GM12878 (cell line): Measurements from ENCODE around the gene PPIF. TPM values are rescaled to one million over a fixed set of nuclear protein-coding genes. Genes with fewer than 3 reads are reported as not detected.

Experiments used
- ATAC-seq: fragments of 200-7000 bp; cut with Tn5 transposase; 3 replicates; pipeline ENCODE4 v1.9.1; 2020; ENCODE audit warnings: mild to moderate bottlenecking, moderate library complexity
- BruUV-seq: library from RNA; stranded (reverse); fragments of 400-500 nt; replicated peaks from 2 replicates; lab custom pipeline; 2021; lab: Mats Ljungman, UMichigan
- CTCF ChIA-PET: fragments of 300-600 bp; sonication (Branson Sonifier 250); formaldehyde crosslinking; extraction: SDS; loops from one replicate; lab custom pipeline; 2021; ENCODE audit warnings: inconsistent platforms; lab: Yijun Ruan, JAX
- POLR2A ChIA-PET: fragments of 350-600 bp; formaldehyde crosslinking; extraction: SDS; loops from one replicate; lab custom pipeline; 2021; ENCODE audit warnings: inconsistent platforms; lab: Charles Lee
- RAD21 ChIA-PET: fragments of 300-600 bp; sonication (Branson Sonifier 250); formaldehyde crosslinking; loops from one replicate; lab custom pipeline; 2023; ENCODE audit warnings: antibody characterized with exemption; ENCODE audit not compliant: unreplicated experiment; lab: Charles Lee
- SMC1A ChIA-PET: fragments of 300-600 bp; sonication (Branson Sonifier 250); formaldehyde crosslinking; loops from one replicate; lab custom pipeline; 2023; ENCODE audit not compliant: unreplicated experiment, uncharacterized antibody; lab: Charles Lee
- DNase-seq: peaks from one replicate; pipeline ENCODE4 v3.0.0-alpha.2; 2011; ENCODE audit warnings: low read depth, low spot score
- FAIRE-seq: peaks from 3 replicates; lab custom pipeline; 2011; peaks lifted over from hg19 to GRCh38; lab: Jason Lieb, UNC
- H2AFZ ChIP-seq: 2 replicates; pipeline ENCODE4 v1.6.0; 2011; ENCODE audit warnings: low read depth, low read length, control low read depth; ENCODE audit not compliant: control insufficient read depth
- H3K27ac ChIP-seq: 2 replicates; pipeline ENCODE4 v1.5.1; 2011; ENCODE audit warnings: control low read depth; ENCODE audit not compliant: control insufficient read depth, insufficient read depth
- H3K27me3 ChIP-seq, 2 experiments: replicated peaks in 1 of 2; 2 replicates each; pipeline versions ENCODE4 v1.6.0 to v1.6.1; 2011; ENCODE audit warnings: low read length in 1 of 2; ENCODE audit not compliant: control insufficient read depth in 2 of 2, insufficient read depth in 2 of 2
- H3K36me3 ChIP-seq, 2 experiments: 2 replicates each; pipeline ENCODE4 v1.5.1; 2011; ENCODE audit warnings: low read length in 1 of 2; ENCODE audit not compliant: control insufficient read depth in 2 of 2, insufficient read depth in 2 of 2
- H3K4me1 ChIP-seq: 2 replicates; pipeline ENCODE4 v1.6.1; 2011; ENCODE audit warnings: mild to moderate bottlenecking, low read length, moderate library complexity, mixed read lengths; ENCODE audit not compliant: control insufficient read depth, insufficient read depth
- H3K4me2 ChIP-seq: 2 replicates; pipeline ENCODE4 v1.6.0; 2011; ENCODE audit warnings: control low read depth; ENCODE audit not compliant: control insufficient read depth, insufficient read depth
- H3K4me3 ChIP-seq: fragments of 200-600 bp; sonication (generic); 2 replicates; pipeline ENCODE4 v1.5.1; 2016
- H3K79me2 ChIP-seq: 2 replicates; pipeline ENCODE4 v1.6.0; 2011; ENCODE audit warnings: low read length; ENCODE audit not compliant: control insufficient read depth, insufficient read depth
- H3K9ac ChIP-seq: 2 replicates; pipeline ENCODE4 v1.8.0; 2011; ENCODE audit warnings: low read length, control low read depth, mixed read lengths; ENCODE audit not compliant: control insufficient read depth, insufficient read depth
- H3K9me3 ChIP-seq: replicated peaks from 3 replicates; pipeline ENCODE4 v1.5.1; 2011; ENCODE audit warnings: mild to moderate bottlenecking, low read length; ENCODE audit not compliant: control insufficient read depth, insufficient read depth
- H4K20me1 ChIP-seq: 2 replicates; pipeline ENCODE4 v1.6.0; 2011; ENCODE audit not compliant: control insufficient read depth, insufficient read depth
- ASH2L ChIP-seq: fragments of 300-600, 200-600 bp; sonication (generic); IDR thresholded peaks from 2 replicates; pipeline ENCODE4 v1.6.1; 2017; ENCODE audit warnings: low read depth, mild to moderate bottlenecking, borderline replicate concordance
- CBX5 ChIP-seq: sonication (generic); IDR thresholded peaks from 2 replicates; pipeline ENCODE4 v1.6.1; 2016; ENCODE audit warnings: low read depth, moderate library complexity, mild to moderate bottlenecking, inconsistent platforms
- NFXL1 ChIP-seq: fragments of 450-650 bp; IDR thresholded peaks from 2 replicates; pipeline ENCODE4 v1.6.1; 2017; ENCODE audit warnings: antibody characterized with exemption, mild to moderate bottlenecking, borderline replicate concordance
- NR2C2 ChIP-seq: IDR thresholded peaks from 2 replicates; pipeline ENCODE4 v1.6.1; 2011; ENCODE audit warnings: borderline replicate concordance, low read depth; ENCODE audit not compliant: control insufficient read depth, insufficient read length
- POLR2A ChIP-seq: IDR thresholded peaks from 2 replicates; pipeline ENCODE4 v1.6.1; 2011; ENCODE audit warnings: low read depth, mild to moderate bottlenecking, low read length
- WGBS: methylation state at CpG from one replicate; pipeline ENCODE4 v1.1.6; 2016; ENCODE audit warnings: low lambda C conversion rate; ENCODE audit not compliant: insufficient replicate concordance, insufficient coverage; ENCODE audit errors: missing lambda C conversion rate; 5-methylcytosine and 5-hydroxymethylcytosine counted together
- in situ Hi-C: fragments of 300-500 bp; cut with MboI; formaldehyde crosslinking; loops from 9 replicates; pipeline ENCODE4 v1.14.3; 2018; ENCODE audit warnings: mixed read lengths
- intact Hi-C: fragments of 100-400 bp; cut with micrococcal nuclease; formaldehyde crosslinking; loops from one replicate; pipeline ENCODE4 v1.14.2; 2022; ENCODE audit not compliant: unreplicated experiment
- polyA plus RNA-seq, 11 experiments: library from polyadenylated mRNA; depleted of rRNA in 4 of 11; unstranded in 6 of 11; stranded (reverse) in 5 of 11; fragments of >200 nt; fragmentation: Nextera tagmentation in 4 of 11; fragmentation: Illumina TruSeq in 1 of 11; extraction: Ambion mirVana in 4 of 11; extraction: Trizol in 1 of 11; gene quantifications; 1 replicate in 1 of 11; 2 replicates in 10 of 11; pipeline versions ENCODE4 v1.2.1 to v1.2.3, GENCODE V29; 2011 to 2016; ENCODE audit warnings: inconsistent platforms in 2 of 11, missing spikeins in 2 of 11, low read depth in 1 of 11
- total RNA-seq, 4 experiments: library from RNA; depleted of rRNA in 3 of 4; stranded (reverse); fragments of >200 nt in 3 of 4; fragmentation: Illumina TruSeq in 1 of 4; extraction: Trizol in 1 of 4; gene quantifications; 2 replicates each; pipeline versions ENCODE4 v1.2.1 to v1.2.3, GENCODE V29; 2013 to 2021

The PPIF gene
- total and polyA plus RNA-seq, 10 of the 15 experiments (the other 5 are each of a cell fraction or from before 2014, with no cell fraction given) = 28.8 to 180 (median 128) TPM

- peaks cover 2% of the 10 kb centered on the region; the same call in 1 of the 2 replicates for H3K4me1 ChIP-seq
- CTCF ChIA-PET = no interaction called here
- 93% methylated on average over 13 of the region's 13 CpGs for WGBS
- FAIRE-seq (no peak), ATAC-seq (no peak), DNase-seq (no peak)
- no peak overlapping the region for H3K4me2 ChIP-seq
- TF ChIP-seq POLR2A (peak; percentile 23; the same call in 1 of the 2 replicates), NR2C2 (no peak), NFXL1 (no peak)
- H4K20me1 ChIP-seq = no peaks in the 10 kb centered on the region
- BruUV-seq = no TSS peak
- SMC1A ChIA-PET = interaction anchor here (1.3 kb wide), 1 partner anchor 17 kb away, joined by 3 read pairs; no protein-coding TSS in a partner anchor
- in situ Hi-C loops (no loop called here), intact Hi-C loops (no loop called here)
- no peak overlapping the region for H3K9ac ChIP-seq
- H3K27ac ChIP-seq = no peak overlapping the region
- peaks cover 37 to 74% of the 10 kb centered on the region in 2 experiments for H3K36me3 ChIP-seq
- no peak overlapping the region for H3K4me3 ChIP-seq
- H3K9me3 ChIP-seq = no peaks in the 10 kb centered on the region
- POLR2A ChIA-PET = no interaction called here
- no peaks in the 10 kb centered on the region for H3K79me2 ChIP-seq
- H3K27me3 ChIP-seq = no peaks in the 10 kb centered on the region
- RAD21 ChIA-PET = no interaction called here
- H2AFZ ChIP-seq = no peak overlapping the region
These were observed 47.6 kb upstream of the PPIF start for GRCh38 chr10:79299397-79300241.

- Histone ChIP-seq H3K4me2 (no peak overlapping the region), H3K36me3 (peaks cover 42 to 78% of the 10 kb centered on the region in 2 experiments), H3K4me1 (no peaks in the 10 kb centered on the region), H3K79me2 (no peaks in the 10 kb centered on the region), H3K9ac (no peak overlapping the region), H3K9me3 (no peaks in the 10 kb centered on the region), H4K20me1 (no peaks in the 10 kb centered on the region), H3K27me3 (no peaks in the 10 kb centered on the region)
- intact Hi-C loops = no loop called here
- 90% methylated on average over 24 of the region's 24 CpGs for WGBS
- BruUV-seq = no TSS peak
- in situ Hi-C loops = no loop called here
- ChIA-PET RAD21 (no interaction called here), POLR2A (no interaction called here), CTCF (no interaction called here), SMC1A (no interaction called here)
- no peak for ATAC-seq
- TF ChIP-seq ASH2L (no peak), CBX5 (no peak)
- TF ChIP-seq, all 136 proteins: peak for 0
- DNase-seq (no peak), FAIRE-seq (no peak)
- Histone ChIP-seq H3K4me3 (no peak overlapping the region), H2AFZ (no peak overlapping the region), H3K27ac (no peak overlapping the region)
These were observed 46.6 kb upstream of the PPIF start for GRCh38 chr10:79300711-79301110.
